PC-9 (cell line): ENCODE results near the gene FUT7. TPM values are rescaled to one million over a fixed set of nuclear protein-coding genes. Genes with fewer than 3 reads are reported as not detected.

Experiments
- BruUV-seq: library from RNA; stranded (reverse); fragments of 400-500 nt; replicated peaks from 2 replicates; lab custom pipeline; 2021; lab: Mats Ljungman, UMichigan
- CTCF ChIA-PET: fragments of 300-600 bp; sonication (Branson Sonifier 250); formaldehyde crosslinking; loops from one replicate; lab custom pipeline; 2022; ENCODE audit warnings: antibody characterized with exemption; lab: Charles Lee
- POLR2A ChIA-PET: fragments of 300-600 bp; sonication (Branson Sonifier 250); formaldehyde crosslinking; loops from one replicate; lab custom pipeline; 2022; ENCODE audit warnings: antibody characterized with exemption; ENCODE audit not compliant: unreplicated experiment; lab: Charles Lee
- DNase-seq, 2 experiments: peaks; one replicate each; pipeline versions ENCODE4 v3.0.0 to v3.0.0-alpha.2; 2015 to 2022; ENCODE audit warnings: mixed read lengths in 1 of 2
- H2AFZ ChIP-seq: fragments of 200-600 bp; sonication (generic); 2 replicates; pipeline ENCODE4 v1.8.1; 2017; ENCODE audit warnings: antibody characterized with exemption
- H3F3A ChIP-seq: fragments of 200-600 bp; sonication (generic); 2 replicates; pipeline ENCODE4 v1.8.1; 2017; ENCODE audit warnings: antibody characterized with exemption, mild to moderate bottlenecking, low read depth; ENCODE audit not compliant: insufficient read depth
- H3K27ac ChIP-seq: fragments of 200-600 bp; sonication (generic); 2 replicates; pipeline ENCODE4 v1.6.1; 2016; ENCODE audit warnings: mixed run types
- H3K27me3 ChIP-seq: fragments of 200-600 bp; sonication (generic); 2 replicates; pipeline ENCODE4 v1.6.1; 2016; ENCODE audit warnings: low read depth, mixed run types; ENCODE audit not compliant: insufficient read depth
- H3K36me3 ChIP-seq: fragments of 200-600 bp; sonication (generic); 2 replicates; pipeline ENCODE4 v1.6.1; 2016; ENCODE audit warnings: low read depth, mixed run types
- H3K4me1 ChIP-seq: fragments of 200-600 bp; sonication (generic); replicated peaks from 2 replicates; pipeline ENCODE4 v1.6.1; 2016; ENCODE audit warnings: mixed run types; ENCODE audit not compliant: insufficient read depth
- H3K4me2 ChIP-seq: fragments of 200-600 bp; sonication (generic); 2 replicates; pipeline ENCODE4 v1.6.1; 2017; ENCODE audit warnings: mixed run types
- H3K4me3 ChIP-seq: fragments of 200-600 bp; sonication (generic); 2 replicates; pipeline ENCODE4 v1.6.1; 2016; ENCODE audit warnings: mixed run types
- H3K79me2 ChIP-seq: fragments of 200-600 bp; sonication (generic); 2 replicates; pipeline ENCODE4 v1.6.1; 2017; ENCODE audit warnings: low read depth, mixed run types
- H3K9me2 ChIP-seq: fragments of 200-600 bp; sonication (generic); 2 replicates; pipeline ENCODE4 v1.8.1; 2017; ENCODE audit warnings: mild to moderate bottlenecking; ENCODE audit not compliant: insufficient read depth
- H3K9me3 ChIP-seq: fragments of 200-600 bp; sonication (generic); 2 replicates; pipeline ENCODE4 v1.8.1; 2016; ENCODE audit warnings: low read depth; ENCODE audit not compliant: insufficient read depth
- H4K20me1 ChIP-seq: fragments of 200-600 bp; sonication (generic); 2 replicates; pipeline ENCODE4 v1.8.1; 2017; ENCODE audit not compliant: insufficient read depth
- EZH2 ChIP-seq: fragments of 200-600 bp; sonication (generic); IDR thresholded peaks from 2 replicates; pipeline ENCODE4 v1.8.0; 2017; ENCODE audit warnings: antibody characterized with exemption, low read depth
- intact Hi-C: fragments of 100-400 bp; cut with micrococcal nuclease; formaldehyde crosslinking; loops from one replicate; pipeline ENCODE4 v1.10.0; 2022; ENCODE audit not compliant: unreplicated experiment
- total RNA-seq: library from RNA; stranded (reverse); gene quantifications from 2 replicates; pipeline ENCODE4 v1.2.3, GENCODE V29; 2021
- TF ChIP-seq, protein P1 (sequence below): fragments of 200-600 bp; sonication (generic); conservative IDR thresholded peaks from 2 replicates; pipeline ENCODE4 v1.6.1; 2017; ENCODE audit warnings: mixed run types, antibody characterized with exemption, mild to moderate bottlenecking, moderate library complexity

FUT7 gene
- total RNA-seq, 1 experiment from 2014 or later: not detected

DNA sequence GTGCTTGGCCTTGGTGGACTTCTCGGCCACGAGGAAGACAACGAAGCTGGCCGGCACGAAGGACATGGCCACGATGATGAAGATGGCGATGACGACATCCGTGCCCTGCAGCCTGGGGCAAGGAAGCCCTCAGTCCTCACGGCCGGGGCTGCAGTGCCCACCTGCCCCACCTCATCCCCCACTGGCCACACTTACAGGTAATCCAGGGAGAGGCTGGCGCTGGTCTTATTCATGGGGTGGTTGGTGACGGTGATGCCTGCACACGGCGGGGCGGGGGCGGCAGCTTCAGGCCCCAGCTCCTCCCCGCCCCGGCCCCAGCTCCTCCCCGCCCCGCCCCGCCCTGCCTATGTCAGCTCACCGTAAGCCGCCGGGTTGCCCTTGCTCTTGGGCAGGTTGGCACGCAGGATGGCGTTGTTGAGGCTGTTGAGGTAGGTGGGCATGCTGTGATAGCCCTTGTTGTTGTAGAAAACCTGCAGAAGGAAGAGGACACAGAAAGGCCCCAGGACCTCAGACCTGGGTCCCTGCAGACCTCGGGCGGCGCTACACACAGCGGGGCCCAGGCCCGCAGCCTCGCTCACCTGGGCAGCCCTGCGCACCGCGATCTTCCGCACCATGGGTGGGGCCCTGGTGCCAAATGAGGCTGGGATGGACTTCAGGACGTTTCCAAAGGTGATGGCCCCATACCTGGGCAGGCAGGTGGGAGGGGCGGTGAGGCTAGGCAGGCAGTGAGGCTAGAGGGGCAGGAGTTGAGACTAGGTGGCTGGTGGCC is 19.8 kb downstream of the FUT7 start:
- H3K27me3 ChIP-seq: no peaks in the 10 kb centered on the region
- POLR2A ChIA-PET: interaction anchor here (0.6 kb wide), 1 partner anchor 373 kb away, joined by 3 read pairs; no protein-coding TSS in a partner anchor
- no peak for DNase-seq

DNA sequence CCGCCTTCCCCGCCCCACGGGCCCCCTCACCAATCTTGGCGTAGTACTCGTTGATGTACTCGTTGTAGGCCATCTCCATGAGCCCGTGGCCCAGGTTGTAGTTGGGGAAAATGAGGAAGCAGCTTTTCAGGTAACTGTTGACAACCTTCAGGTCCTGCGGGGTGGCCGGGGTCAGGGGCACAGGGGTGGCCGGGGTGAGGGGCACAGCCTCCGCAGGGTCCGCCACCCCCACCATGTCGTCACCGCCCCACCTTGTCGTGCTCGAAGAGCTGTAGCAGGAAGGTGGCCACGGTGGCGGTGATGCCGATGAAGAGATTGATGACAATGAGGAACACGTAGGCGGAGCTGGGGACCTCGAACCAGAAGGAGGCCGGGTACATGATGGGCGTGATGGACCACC is 20.7 kb downstream of the FUT7 start:
- Histone ChIP-seq H3K4me1 (no peaks in the 10 kb centered on the region), H3K27ac (no peak overlapping the region), H2AFZ (no peak overlapping the region), H3K4me3 (no peak overlapping the region), H3K9me2 (no peaks in the 10 kb centered on the region), H3K9me3 (no peaks in the 10 kb centered on the region), H3F3A (no peaks in the 10 kb centered on the region), H3K36me3 (no peaks in the 10 kb centered on the region), H4K20me1 (no peaks in the 10 kb centered on the region), H3K4me2 (no peak overlapping the region), H3K79me2 (no peaks in the 10 kb centered on the region), H3K27me3 (no peaks in the 10 kb centered on the region)
- intact Hi-C loops: no loop called here
- CTCF ChIA-PET: no interaction called here
- POLR2A ChIA-PET: no interaction called here
- TSS peak; percentile 11 for BruUV-seq
- no peak for DNase-seq
- no peak for TF ChIP-seq EZH2
- TF ChIP-seq, protein P1, sequence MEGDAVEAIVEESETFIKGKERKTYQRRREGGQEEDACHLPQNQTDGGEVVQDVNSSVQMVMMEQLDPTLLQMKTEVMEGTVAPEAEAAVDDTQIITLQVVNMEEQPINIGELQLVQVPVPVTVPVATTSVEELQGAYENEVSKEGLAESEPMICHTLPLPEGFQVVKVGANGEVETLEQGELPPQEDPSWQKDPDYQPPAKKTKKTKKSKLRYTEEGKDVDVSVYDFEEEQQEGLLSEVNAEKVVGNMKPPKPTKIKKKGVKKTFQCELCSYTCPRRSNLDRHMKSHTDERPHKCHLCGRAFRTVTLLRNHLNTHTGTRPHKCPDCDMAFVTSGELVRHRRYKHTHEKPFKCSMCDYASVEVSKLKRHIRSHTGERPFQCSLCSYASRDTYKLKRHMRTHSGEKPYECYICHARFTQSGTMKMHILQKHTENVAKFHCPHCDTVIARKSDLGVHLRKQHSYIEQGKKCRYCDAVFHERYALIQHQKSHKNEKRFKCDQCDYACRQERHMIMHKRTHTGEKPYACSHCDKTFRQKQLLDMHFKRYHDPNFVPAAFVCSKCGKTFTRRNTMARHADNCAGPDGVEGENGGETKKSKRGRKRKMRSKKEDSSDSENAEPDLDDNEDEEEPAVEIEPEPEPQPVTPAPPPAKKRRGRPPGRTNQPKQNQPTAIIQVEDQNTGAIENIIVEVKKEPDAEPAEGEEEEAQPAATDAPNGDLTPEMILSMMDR: no peak

More for the DNA sequence above, 19.8 kb downstream of the FUT7 start:
- CTCF ChIA-PET: no interaction called here
- no peak overlapping the region for H3K4me2 ChIP-seq
- no TSS peak for BruUV-seq
- no peaks in the 10 kb centered on the region for H3K79me2 ChIP-seq
- intact Hi-C loops: no loop called here
- no peak overlapping the region for H3K4me3 ChIP-seq
- H4K20me1 ChIP-seq: no peaks in the 10 kb centered on the region
- H3K9me3 ChIP-seq: no peaks in the 10 kb centered on the region
- no peak overlapping the region for H3K27ac ChIP-seq
- no peak overlapping the region for H2AFZ ChIP-seq
- H3K4me1 ChIP-seq: no peaks in the 10 kb centered on the region
- no peaks in the 10 kb centered on the region for H3K36me3 ChIP-seq
- TF ChIP-seq, protein P1: no peak
- no peak for TF ChIP-seq EZH2
- H3K9me2 ChIP-seq: no peaks in the 10 kb centered on the region
- H3F3A ChIP-seq: no peaks in the 10 kb centered on the region

DNA sequence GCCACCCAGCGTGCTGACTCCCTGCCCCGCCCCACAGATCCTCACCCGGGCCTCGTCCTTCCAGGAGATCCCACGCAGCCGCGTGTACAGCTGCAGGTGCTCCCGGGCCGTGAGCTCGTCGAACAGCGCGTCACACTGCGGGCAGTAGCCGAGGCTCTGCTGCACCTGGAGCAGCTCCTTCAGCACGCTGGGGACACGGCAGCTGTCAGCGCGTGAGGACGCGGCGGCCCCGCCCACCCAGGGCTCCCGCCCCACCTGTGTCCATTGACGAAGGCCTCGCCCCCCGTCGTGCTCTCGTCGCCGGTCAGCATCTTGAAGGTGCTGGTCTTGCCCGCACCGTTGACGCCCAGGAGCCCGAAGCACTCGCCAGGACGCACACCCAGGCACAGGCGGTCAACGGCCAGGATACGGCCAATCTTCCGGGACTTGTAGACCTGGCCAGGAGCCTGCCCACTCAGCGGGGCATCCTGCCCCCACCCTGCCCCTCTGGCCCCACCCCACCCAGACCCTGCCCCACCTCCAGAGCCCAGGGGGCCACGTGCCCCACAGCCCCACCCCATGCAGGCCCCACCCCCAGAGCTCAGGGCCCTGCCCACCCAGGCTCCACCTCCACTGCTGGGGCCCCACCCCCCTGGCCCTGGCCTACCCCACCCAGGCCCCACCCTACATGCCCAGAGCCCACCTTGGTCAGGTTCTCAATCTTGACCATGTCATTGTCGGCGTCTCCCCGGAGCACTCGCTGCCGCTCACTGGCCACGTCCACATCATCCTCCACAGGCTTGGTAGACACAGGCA is 21.8 kb downstream of the FUT7 start:
- BruUV-seq: no TSS peak

More for the DNA sequence above, 21.8 kb downstream of the FUT7 start:
- no peaks in the 10 kb centered on the region for H3K9me2 ChIP-seq
- 0 out of 2 replicates have a peak, but pooled peaks cover 3% of the 10 kb centered on the region for H3F3A ChIP-seq
- no peak overlapping the region for H2AFZ ChIP-seq
- H3K4me2 ChIP-seq: no peak overlapping the region
- H3K27me3 ChIP-seq: no peaks in the 10 kb centered on the region
- H3K4me1 ChIP-seq: no peaks in the 10 kb centered on the region
- H3K9me3 ChIP-seq: no peaks in the 10 kb centered on the region
- ChIA-PET POLR2A (no interaction called here), CTCF (no interaction called here)
- no peak overlapping the region for H3K27ac ChIP-seq
- TF ChIP-seq, protein P1: no peak
- TF ChIP-seq EZH2: no peak
- H3K36me3 ChIP-seq: no peaks in the 10 kb centered on the region
- no peak overlapping the region for H3K4me3 ChIP-seq
- no peaks in the 10 kb centered on the region for H3K79me2 ChIP-seq
- intact Hi-C loops: no loop called here
- DNase-seq: no peak
- no peaks in the 10 kb centered on the region for H4K20me1 ChIP-seq
